HEK293T (cell line): ENCODE results near the gene KRT75.

Experiments
- SUZ12 ChIP-seq: fragments of 450-650 bp; IDR thresholded peaks from 2 replicates; pipeline ENCODE4 v1.6.1; 2016; ENCODE audit warnings: mild to moderate bottlenecking
- ZNF384 ChIP-seq: fragments of 450-650 bp; IDR thresholded peaks from 2 replicates; pipeline ENCODE4 v1.6.1; 2016

DNA sequence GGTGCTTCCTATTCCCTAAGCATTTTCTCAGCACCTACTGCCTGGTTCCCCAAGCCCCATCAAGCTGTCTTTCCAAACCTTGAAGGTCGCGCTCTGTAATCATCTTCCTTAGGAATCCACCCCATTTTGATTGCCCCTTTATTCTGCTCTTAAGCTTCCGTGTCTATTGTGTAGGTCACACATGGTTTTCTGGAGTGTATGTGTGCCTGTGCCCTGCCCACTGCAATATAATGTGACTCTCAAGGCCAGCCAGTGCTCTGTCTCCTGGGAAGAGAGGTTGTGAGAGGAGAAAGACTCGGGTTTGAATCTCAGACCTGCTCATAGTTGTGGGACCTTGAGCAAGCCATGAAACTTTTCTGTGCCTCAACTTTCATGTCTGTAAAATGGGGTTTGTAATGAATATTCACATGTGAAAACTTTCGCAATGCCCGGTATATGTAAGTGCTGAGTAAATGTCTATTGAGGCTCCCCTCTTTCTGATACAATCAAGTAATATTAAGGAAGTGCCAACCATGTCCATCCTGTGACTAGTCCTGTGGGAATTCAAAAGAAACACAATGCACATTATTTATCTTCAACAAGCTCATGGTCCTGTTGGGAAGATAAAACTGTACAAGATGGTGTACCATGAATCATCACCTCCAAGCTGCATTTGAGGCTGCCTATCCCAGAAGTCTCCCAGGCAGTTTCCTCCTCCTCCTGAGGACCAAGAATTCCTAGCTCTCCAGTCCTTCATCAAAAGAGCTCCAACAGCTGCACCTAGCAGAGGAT is 774 bp upstream of the KRT75 start:
- TF ChIP-seq SUZ12 (no peak), ZNF384 (no peak)
